Muscle layer of duodenum (tissue), 2 donors: ENCODE measurements around the gene RASSF5.
A peak's percentile ranks its signal among the peaks of the same experiment; 100 is the strongest.

ENCODE experiments used
- H3K27ac ChIP-seq: one replicate; pipeline ENCODE4 v1.7.0; 2013; ENCODE audit warnings: mild to moderate bottlenecking, low read length
- H3K27me3 ChIP-seq: one replicate; pipeline ENCODE4 v1.7.0; 2013; ENCODE audit warnings: low read depth, mild to moderate bottlenecking, control low read depth, low read length
- H3K36me3 ChIP-seq, 2 donors: one replicate each; pipeline ENCODE4 v1.7.0; 2013; ENCODE audit warnings: low read length in 2 of 2, control low read depth in 1 of 2, mild to moderate bottlenecking in 1 of 2; ENCODE audit not compliant: insufficient read depth in 2 of 2, control insufficient read depth in 1 of 2
- H3K4me1 ChIP-seq, 2 donors: one replicate each; pipeline ENCODE4 v1.7.0; 2013; ENCODE audit warnings: low read length in 2 of 2, mild to moderate bottlenecking in 2 of 2, control low read depth in 1 of 2, moderate library complexity in 1 of 2; ENCODE audit not compliant: insufficient read depth in 2 of 2, control insufficient read depth in 1 of 2
- H3K4me3 ChIP-seq, 2 donors: one replicate each; pipeline ENCODE4 v1.7.0; 2013; ENCODE audit warnings: low read length in 2 of 2, low read depth in 1 of 2, mild to moderate bottlenecking in 1 of 2
- H3K9me3 ChIP-seq, 2 donors: one replicate each; pipeline ENCODE4 v1.7.0; 2013; ENCODE audit warnings: low read length in 2 of 2, control low read depth in 1 of 2, mild to moderate bottlenecking in 1 of 2; ENCODE audit not compliant: control insufficient read depth in 1 of 2
- donor health status: healthy.

The RASSF5 gene

DNA sequence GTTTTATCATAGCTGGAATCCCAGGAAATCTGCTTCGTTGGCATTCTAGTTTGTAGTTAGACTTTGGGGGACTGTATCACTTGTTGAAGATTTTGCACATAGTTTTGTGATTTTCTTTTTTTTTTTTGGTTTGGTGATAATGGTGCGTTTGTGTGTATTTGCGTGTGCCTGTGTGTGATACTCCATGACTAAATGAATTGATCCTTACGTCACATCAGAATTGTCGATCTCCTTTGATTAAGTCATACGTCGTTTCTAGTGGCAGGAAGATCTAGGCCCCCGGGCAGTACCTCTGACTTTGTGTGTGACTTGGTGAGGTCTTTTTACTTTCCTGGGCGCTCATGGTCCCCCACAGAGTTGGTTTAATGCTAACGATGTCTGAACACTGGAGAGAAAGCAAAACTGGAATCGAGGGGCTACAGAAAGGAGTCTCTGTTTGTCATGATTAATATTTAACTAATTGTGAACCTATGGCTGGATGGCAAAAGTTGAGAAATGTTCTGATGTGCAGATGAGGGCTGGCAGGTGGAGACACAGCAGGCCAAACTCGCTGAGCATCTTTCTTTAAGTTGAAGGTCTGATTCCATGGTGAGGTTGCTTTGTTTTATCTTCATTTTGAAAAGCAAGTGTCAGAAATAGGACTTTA, 2.4 kb downstream of the RASSF5 start:
- Histone ChIP-seq H3K27me3 (peaks cover 5% of the 10 kb centered on the region), H3K4me1 (peaks cover 6 to 36% of the 10 kb centered on the region in 2 donors), H3K36me3 (no peaks in the 10 kb centered on the region), H3K9me3 (no peaks in the 10 kb centered on the region), H3K27ac (no peak overlapping the region), H3K4me3 (peak overlapping the region in 1 of 2 donors; percentile 27)

DNA sequence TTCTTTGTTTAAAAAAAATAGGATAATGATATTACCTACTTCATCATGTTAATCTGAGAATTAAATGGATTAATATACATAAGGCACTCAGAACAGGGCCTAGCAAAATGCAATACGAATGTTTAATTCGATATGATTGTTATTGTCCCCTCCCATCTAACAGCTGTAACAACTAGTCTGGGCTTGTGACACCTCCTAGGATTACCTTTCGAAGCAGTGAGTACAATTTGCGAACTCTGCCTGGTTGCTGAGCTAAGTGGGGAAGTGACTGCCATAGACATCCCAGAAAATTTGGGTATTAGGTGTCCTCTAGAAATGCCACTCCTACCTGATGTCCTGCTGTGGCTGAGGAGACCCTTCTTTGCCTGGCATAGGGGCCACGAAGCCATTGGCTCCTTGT, 3.0 kb downstream of the RASSF5 start:
- H3K4me1 ChIP-seq = peaks cover 6 to 36% of the 10 kb centered on the region in 2 donors
- H3K9me3 ChIP-seq = no peaks in the 10 kb centered on the region
- H3K27ac ChIP-seq = no peak overlapping the region
- no peak overlapping the region for H3K4me3 ChIP-seq
- no peaks in the 10 kb centered on the region for H3K36me3 ChIP-seq
- peaks cover 5% of the 10 kb centered on the region for H3K27me3 ChIP-seq

DNA sequence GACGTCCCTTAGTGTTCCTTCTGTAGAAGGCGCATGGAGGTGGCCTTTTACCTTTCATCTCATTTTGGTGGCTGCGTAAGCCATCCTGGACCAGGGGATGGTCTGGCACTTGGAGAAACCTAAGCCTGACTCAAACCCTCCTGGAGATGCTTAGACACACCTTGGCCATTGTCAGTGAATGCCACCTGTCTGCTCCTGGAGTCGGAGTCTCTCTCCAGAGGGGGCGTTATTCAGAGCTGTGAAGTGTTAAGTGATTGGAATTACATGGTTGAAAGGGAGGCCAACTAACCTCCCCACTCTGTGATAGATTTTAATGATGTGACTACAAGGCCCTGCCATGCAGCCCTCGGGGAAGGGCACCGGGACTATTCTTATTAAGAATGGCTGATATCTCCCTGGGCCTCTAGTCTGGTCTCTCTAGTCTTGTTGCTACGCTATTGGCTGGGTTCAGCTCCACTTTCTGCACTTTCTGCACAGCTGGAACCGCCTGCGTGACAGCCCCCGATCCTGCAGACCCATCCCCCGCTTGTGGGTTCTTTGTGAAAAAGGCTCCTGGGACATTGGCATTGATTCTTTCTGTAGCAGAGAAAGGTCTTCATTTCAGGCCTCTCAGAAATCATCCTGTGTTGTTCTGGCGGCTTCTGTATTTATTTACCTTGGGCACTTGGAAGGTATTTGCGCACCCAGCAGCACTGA, 4.2 kb downstream of the RASSF5 start:
- Histone ChIP-seq H3K27ac (no peak overlapping the region), H3K27me3 (peaks cover 5% of the 10 kb centered on the region), H3K4me1 (peaks cover 6 to 35% of the 10 kb centered on the region in 2 donors), H3K36me3 (no peaks in the 10 kb centered on the region), H3K9me3 (no peaks in the 10 kb centered on the region), H3K4me3 (no peak overlapping the region)

DNA sequence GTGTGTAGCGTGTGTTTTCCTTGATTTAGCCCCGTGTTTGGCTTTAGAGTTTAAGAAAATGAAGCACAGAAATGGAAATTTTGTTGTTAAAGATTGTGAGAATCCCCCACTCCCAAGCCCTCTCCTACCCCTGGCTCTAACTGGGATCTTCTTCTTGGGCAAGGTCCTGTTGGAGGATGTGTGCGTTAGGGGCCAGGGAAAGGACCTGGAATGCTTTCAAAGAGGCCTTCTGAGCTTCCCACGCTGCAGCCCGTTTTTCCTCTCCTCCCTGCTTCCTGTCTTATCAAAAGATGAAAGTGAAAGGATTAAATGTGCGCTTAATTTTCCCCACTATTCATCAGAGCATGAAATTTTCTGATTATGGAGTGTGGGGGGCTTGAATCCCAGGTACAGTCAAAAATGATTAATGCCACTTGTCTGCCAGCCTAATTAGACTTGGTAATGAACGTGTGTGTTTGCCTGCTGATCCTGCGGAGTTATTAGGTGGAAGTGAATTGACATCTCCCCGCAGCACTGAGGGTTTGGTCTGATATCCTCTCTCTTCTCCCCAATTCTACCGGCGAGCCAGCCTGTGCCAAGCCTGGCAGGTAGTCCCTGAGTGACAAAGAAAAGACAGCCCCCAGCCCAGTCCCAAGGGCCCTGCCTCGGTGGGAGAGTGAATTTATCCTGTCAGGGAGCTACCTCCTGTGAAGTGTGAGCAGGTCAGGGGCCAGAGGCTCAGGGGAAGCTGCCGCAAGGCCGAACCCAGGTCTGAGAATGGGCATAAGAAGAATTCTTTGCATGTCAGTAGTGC, 4.9 kb downstream of the RASSF5 start:
- Histone ChIP-seq H3K27ac (no peak overlapping the region), H3K36me3 (no peaks in the 10 kb centered on the region), H3K4me3 (no peak overlapping the region), H3K9me3 (no peaks in the 10 kb centered on the region), H3K27me3 (peaks cover 5% of the 10 kb centered on the region), H3K4me1 (peaks cover 6 to 28% of the 10 kb centered on the region in 2 donors)

DNA sequence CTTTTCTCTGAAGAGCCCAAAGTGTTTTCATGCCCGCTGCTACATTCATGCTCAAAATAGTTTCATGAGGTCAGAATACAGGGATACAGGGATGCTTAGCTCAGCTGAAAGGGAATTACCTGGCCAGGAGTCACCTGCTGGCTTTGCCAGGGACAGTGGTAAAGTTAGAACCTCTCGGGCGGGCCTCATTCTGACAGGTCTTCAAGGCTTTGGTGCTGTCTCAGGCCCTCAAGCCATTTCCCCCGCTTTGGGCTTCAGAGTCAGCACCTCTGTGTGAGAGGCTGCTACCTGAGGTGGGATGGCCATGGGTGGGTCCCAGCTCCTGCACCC, 5.5 kb downstream of the RASSF5 start:
- H3K27ac ChIP-seq = no peak overlapping the region
- no peaks in the 10 kb centered on the region for H3K36me3 ChIP-seq
- H3K27me3 ChIP-seq = peaks cover 5% of the 10 kb centered on the region
- peaks cover 6 to 23% of the 10 kb centered on the region in 2 donors for H3K4me1 ChIP-seq
- H3K4me3 ChIP-seq = no peak overlapping the region
- H3K9me3 ChIP-seq = no peaks in the 10 kb centered on the region

DNA sequence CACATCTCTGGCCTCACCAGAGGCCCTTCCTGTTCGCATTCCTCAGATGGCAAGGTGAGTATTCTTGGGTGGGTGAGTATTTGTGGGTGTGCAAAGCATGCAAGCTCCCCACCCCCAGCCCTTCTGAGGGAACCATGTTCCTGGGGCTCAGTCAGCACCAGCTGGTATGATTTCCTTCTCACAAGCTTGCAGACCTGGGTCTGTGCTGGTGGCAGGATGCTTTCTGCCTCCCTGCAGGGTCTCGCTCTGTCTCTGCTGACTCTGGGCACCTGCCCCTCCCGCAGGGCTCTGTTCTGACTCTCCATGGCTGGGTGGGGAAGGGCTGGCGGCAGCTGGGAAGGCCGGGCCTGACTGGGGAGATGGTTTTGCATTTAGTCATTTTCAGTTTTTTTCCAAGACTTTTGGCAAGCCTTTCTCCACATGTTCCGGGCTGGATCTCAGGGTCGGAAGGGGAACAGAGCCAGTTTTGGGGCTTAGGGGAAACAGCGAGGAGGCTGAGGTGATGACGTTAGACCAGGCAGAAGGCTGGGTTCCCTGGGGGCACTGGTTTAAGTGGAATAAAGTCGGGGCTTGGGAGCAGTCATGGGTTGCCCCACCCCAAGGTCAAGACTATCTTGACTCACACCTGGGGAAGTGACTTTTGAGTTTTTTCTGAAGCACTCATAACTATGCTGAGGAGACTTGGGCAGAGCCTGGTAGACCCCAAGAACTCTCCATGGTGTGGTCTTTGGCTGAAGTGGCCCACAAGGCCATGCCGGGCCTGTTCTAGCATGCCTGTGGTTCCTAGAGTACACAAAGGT, 6.2 kb downstream of the RASSF5 start:
- H3K4me3 ChIP-seq = no peak overlapping the region
- peaks cover 2% of the 10 kb centered on the region for H3K27me3 ChIP-seq
- H3K27ac ChIP-seq = peak overlapping the region; percentile 16
- H3K9me3 ChIP-seq = no peaks in the 10 kb centered on the region
- H3K36me3 ChIP-seq = no peaks in the 10 kb centered on the region
- peaks cover 6 to 16% of the 10 kb centered on the region in 2 donors for H3K4me1 ChIP-seq

DNA sequence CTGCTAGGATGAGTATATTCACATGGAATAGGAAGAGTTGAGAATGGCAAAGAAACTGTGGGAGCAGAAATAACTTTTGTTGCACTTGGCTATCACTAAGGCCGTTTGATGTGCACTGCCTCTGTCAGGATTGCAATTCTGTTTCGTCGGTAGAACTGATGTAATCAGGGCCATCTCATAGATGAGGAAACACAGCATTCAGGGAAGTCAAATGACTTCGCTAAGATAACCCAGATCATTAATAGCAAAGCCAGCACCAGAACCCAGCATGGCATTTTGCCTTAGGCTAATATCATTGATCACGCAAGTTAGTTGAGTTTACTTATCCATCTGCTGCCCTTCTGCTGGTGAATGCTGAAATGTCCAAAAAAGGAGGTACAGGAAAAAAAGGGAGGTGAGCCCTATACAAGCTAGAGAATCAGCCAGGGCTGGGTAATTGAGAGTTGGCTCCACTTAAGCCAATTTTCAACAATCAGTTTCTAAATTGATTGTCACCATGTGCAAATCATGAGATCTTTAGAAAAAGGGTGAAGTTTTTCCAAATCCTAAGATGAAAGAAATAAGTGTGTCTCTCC, 7.6 kb downstream of the RASSF5 start:
- H3K4me1 ChIP-seq = peaks cover 6 to 9% of the 10 kb centered on the region in 2 donors
- no peaks in the 10 kb centered on the region for H3K27me3 ChIP-seq
- H3K4me3 ChIP-seq = no peak overlapping the region
- H3K27ac ChIP-seq = peak overlapping the region; percentile 16
- no peaks in the 10 kb centered on the region for H3K9me3 ChIP-seq
- no peaks in the 10 kb centered on the region for H3K36me3 ChIP-seq

DNA sequence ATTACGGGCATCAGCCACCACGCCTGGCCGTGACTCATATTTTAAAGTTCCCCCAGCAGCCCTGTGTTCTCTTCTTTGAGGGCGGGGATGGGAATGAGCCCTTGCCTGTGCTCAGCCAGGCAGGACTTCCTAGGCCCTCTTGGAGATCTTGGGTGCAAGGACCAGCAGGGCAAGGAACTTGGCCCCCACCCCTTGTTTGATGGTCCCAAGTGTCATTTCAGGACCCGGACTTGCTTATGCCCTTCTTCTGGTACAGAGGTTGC, 9.3 kb downstream of the RASSF5 start:
- no peak overlapping the region for H3K27ac ChIP-seq
- H3K36me3 ChIP-seq = no peaks in the 10 kb centered on the region
- no peaks in the 10 kb centered on the region for H3K27me3 ChIP-seq
- H3K4me3 ChIP-seq = no peak overlapping the region
- peaks cover 5 to 6% of the 10 kb centered on the region in 2 donors for H3K4me1 ChIP-seq
- H3K9me3 ChIP-seq = no peaks in the 10 kb centered on the region

DNA sequence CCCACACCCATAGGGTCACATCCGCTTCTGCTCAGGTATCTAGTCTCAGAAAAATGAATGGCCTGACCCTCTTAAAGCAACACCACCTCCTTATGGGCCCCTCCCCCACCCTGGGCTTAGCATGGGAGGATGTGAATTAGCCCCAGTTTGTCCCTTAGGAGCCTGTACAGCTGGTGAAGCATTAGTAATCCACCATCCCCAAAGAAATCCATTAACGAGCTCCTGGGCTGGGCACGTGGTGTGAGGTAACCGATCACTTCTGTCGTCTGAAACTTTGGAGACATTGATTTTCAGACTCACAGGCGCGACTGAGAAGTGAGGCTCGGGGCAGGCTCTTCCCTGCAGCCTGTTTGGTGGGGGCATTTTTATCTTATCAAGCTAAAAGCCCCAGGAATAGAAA, 10.5 kb downstream of the RASSF5 start:
- H3K36me3 ChIP-seq = no peaks in the 10 kb centered on the region
- H3K27me3 ChIP-seq = no peaks in the 10 kb centered on the region
- H3K4me1 ChIP-seq = peaks cover 5 to 6% of the 10 kb centered on the region in 2 donors
- no peak overlapping the region for H3K27ac ChIP-seq
- H3K4me3 ChIP-seq = no peak overlapping the region
- H3K9me3 ChIP-seq = no peaks in the 10 kb centered on the region

DNA sequence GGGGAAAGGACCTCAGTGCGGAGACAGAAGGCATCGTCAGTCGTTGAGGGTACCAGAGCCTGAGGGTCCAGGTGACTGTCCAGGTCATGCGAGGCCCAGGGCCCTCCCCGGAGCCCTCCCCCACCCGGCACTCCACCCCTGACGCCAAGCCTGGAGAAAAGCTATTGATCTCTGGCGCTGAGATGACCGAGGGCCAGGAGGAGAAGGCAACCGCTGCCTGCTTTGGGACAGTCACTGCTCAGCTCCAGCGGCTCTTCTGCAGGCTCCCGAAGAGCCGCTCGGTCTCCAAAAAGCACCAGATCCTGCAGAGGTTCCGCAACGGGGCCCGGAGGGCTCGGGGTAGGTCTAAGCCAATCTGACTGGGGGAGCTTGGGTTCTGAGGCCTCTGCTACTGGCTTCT, 10.9 kb downstream of the RASSF5 start:
- H3K9me3 ChIP-seq = no peaks in the 10 kb centered on the region
- peaks cover 1 to 6% of the 10 kb centered on the region in 2 donors for H3K4me1 ChIP-seq
- no peak overlapping the region for H3K27ac ChIP-seq
- no peak overlapping the region for H3K4me3 ChIP-seq
- H3K27me3 ChIP-seq = no peaks in the 10 kb centered on the region
- no peaks in the 10 kb centered on the region for H3K36me3 ChIP-seq

DNA sequence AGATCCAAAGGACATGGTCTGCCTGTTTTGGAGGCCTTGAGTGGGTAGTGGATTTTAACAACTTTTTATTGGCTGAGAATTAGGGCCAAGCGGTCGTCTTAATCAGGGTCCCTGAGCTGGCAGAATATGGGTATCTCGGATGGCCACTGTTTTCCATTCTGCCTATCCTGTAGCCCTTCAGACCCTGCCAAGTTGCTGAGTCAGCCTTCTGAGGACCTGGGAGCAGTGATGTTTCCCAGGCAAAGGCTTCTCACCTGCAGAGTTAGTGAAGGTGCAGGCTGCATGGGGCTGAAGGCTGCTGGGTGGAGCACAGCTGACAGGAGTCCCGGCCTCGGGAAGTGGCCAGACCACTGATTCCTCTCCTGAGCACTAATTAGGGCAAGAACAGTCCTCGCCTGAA, 11.4 kb downstream of the RASSF5 start:
- Histone ChIP-seq H3K9me3 (no peaks in the 10 kb centered on the region), H3K4me3 (no peak overlapping the region), H3K27ac (no peak overlapping the region), H3K4me1 (peaks cover 0 to 4% of the 10 kb centered on the region in 2 donors), H3K27me3 (no peaks in the 10 kb centered on the region), H3K36me3 (no peaks in the 10 kb centered on the region)
